GM12875 (cell line): ENCODE results near the gene CCL3.

ENCODE experiments used
- H3K4me3 ChIP-seq: one replicate; pipeline ENCODE4 v1.5.1; 2011; ENCODE audit warnings: low read depth, low read length, control low read depth
- CTCF ChIP-seq: IDR thresholded peaks from 2 replicates; pipeline ENCODE4 v1.5.1; 2011; ENCODE audit warnings: low read depth, mild to moderate bottlenecking, control low read depth, inconsistent platforms, low read length, moderate library complexity, borderline replicate concordance; ENCODE audit not compliant: insufficient read depth

Gene CCL3

GRCh38 chr17:36055921-36056520, 33.9 kb downstream of the CCL3 start:
- H3K4me3 ChIP-seq, result no peak overlapping the region
- TF ChIP-seq CTCF, result no peak

- H3K4me3 ChIP-seq, result no peak overlapping the region
- TF ChIP-seq CTCF, result no peak
Observed at GRCh38 chr17:36055171-36055570, 34.8 kb downstream of the CCL3 start.

DNA sequence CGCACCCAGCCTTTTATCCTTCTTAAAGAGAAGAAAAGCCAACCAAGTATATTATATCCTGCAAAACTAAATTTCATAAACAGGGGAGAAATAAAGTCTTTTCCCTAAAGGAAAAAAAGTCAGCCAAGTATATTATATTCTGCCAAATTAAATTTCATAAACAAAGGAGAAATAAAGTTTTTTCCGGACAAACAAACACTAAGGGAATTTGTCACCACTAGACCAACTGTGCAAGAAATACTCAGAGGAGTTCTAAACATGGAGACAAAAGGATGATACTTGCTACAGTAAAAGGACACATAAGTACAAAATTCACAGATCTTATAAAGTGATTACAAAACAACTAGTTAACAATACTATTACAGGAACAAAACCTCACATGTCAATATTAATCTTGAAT, 40.3 kb downstream of the CCL3 start:
- H3K4me3 ChIP-seq, result no peak overlapping the region
- no peak for TF ChIP-seq CTCF

DNA sequence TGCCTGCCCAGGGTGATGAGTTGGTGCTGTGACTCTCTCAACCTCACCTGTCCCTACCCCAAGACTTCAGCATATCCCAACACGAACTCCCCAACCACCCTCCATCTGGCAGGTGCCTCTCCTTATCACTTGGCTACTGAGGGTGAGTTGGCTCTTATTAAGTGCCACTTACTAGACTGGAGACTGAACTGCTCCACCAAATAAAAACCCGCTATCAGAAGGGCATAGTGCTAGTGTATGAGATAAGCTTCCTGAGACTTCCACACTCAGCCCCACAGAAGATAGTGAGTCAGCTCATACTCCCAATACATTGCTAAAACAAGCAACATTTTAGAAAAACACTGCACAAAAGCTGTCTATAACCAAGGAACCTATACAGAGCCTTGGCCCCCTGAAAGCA, 41.9 kb downstream of the CCL3 start:
- no peak for TF ChIP-seq CTCF
- no peak overlapping the region for H3K4me3 ChIP-seq
